ENCODE measurements around the gene SLIT3.

Gene SLIT3

DNA sequence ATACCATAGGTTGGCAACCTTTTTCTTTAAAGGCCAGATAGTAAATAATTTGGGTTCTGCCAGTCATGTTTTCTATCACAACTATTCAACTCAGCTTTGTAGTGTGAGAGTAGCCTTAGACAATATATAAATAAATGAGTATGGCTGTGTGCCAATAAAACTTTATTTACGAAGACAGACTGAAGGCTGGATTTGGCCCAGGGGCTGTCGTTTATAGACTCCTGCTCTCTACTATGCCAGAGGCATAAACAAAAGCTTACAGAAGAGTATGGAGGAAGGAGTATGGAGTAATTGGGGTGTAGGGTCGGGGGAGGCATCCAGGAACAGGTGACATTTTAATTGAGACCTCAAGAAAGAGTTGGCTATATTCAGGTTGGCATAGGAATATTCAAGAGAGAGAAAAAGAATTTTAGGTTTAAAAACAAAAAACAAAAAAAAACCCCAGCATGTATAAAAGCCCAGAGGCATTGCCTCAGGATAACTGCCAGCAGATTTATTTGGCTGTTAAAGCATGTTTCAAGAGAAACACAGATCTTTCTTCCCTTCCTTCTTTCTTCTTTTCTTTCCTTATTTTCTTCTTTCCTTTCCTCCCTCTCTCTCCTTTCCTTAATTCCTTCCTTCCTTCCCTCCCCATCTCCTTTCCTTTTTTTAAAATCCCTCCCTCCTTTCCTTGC is 39.9 kb downstream of the SLIT3 start:
- no peak for DNase-seq

DNA sequence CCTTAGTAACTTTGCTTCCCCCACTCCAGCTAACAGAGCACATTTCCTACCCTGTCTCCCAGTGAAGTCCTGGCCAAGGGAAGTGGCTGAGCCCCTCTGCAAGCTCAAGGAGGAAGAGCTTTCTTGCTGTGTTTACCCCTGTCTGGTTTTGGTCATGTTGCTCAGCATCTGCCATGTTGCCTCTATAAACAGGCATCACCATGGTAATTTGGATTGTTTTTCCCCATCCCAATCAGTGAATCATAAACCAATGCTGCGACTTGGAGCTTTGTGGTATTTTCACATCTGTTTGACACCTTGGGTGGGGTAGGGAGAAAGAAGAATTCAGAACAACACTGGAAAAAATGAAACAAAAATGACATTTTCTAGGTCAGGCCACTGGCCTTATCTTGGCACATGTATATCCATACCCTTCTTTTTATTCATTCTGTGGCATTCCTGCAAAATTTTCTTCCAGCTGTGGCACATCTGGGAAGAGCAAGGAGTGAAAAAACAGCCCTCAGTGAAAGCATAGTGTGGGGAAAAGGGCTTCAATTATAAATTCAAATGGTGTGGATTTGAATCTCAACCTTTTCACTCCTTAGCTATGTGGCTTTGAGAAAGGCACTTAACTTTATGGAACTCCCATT is 42.5 kb downstream of the SLIT3 start:
- DNase-seq, result no peak

DNA sequence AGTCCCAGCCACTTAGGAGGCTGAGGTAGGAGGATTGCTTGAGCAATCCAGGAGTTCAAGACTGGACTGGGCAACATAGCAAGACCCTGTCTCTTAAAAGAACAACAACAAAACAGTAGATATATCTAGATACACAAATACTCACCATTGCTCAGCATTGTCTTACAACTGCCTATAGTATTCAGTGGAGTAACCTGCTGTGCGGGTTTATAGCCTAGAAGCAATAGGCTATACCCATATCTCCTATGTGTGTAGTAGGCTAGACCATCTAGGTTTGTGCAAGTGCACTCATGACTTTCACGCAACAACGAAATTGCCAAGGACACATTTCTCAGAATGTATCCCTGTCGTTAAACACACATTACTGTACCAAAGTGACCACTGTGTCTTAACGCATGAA is 44.7 kb downstream of the SLIT3 start:
- DNase-seq, result no peak

DNA sequence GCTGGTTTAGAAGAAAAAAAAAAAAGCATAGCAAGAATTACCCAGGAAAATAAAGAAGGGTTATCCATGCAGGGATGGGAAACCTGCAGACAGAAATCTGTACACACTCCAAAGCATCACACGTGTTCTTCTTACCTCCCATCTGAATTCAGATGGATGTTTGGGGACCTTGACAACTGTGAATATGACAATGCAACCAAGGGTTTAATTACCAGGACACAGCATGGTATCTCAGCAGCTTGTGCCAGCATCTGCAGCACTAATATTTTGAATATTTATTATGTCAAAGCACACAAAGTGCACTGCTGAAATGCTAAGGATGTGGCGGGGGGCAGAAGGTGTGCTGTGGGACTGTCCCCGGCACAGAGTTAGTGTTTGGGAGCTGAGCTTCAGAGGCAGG is 47.9 kb downstream of the SLIT3 start:
- no peak for DNase-seq

DNA sequence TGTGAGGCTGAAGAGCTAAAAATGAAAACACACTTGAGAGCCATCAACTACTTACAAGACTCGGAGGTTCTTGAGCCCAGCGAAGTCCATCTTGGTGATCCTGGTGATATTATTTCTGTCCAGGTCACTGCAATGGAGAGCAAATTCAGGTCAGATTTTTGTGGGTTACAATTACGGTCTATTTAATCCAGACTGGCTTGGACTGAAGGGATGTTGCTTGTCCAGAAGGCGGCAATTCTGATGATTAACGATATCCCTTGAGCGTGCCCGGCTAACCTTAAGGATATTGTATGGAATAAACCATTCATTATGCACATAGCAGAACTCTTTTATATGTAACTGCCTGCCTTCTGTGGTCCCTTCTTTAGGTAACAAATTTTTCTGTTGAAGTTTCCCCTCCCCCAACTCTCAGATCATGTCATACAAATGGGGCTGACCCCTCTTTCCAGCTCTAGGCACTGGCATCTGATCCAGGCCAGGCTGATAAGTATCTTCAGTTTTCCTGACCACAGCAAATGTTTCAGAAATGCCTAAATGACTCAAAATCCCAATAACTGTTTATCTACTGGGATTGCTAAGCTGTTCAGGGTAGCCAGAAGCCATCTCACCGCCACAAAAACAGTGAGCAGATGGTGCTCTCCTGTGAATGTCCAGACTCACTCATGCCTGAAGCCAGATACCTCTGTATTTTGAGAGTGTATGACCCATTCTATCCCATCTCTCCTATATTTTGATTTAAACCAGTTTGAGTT is 49.4 kb downstream of the SLIT3 start:
- DNase-seq, result no peak

DNA sequence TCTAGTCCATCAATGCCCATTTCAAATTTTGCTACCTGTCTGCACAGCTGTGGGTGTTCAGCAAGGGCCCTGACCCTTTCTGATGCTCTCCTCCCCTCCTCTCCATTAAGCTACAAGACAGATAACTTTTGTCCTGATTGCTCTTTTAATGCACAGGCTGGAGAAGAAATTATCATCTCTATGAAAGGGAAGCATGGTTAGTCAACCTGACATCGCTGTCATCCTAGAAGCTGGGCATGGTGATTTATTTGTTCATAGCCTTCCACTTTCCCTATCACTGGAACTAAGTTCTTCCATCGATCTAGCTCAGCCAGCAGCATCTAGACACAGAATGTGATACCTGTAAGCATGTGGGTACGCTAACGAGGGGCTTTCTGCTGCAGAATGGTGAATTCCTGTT is 50.1 kb downstream of the SLIT3 start:
- no peak for DNase-seq

DNA sequence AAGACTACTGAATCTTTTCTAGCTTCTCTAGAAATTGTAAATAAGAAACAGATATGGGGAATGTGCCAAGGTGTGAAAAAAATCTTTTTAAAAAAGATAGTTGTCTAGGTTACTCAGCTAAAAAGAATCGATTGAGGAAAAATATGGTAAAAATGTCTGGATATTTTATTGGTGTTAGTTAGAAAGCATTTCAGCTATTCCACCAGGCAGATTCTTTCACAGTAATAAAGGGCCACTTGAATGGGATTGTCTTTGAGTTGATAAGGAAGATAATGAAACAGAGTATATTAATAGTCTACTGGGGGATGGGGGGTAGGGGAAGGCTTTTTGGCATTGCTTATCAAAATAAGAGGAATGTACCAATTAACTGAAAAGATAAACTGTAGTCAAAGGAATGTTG is 51.9 kb downstream of the SLIT3 start:
- no peak for DNase-seq

DNA sequence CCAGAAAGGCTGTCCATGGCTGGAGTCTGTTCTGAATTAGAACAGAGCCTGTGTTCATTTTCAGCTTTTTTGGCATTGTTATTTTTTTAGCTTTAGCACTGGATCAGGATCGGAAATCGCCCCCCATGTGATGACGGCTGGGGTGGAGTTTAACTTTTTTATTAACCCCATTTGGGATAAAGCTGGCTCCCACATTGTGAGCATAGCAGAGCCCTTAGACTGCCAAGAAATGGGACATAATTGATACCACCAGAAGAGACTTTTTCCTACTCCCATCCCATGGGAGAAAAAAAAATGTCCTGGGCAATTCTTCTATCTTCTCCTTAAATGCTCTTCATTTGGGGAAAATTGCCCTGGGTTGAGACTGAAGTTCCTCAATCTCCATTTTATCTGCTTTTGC is 52.4 kb downstream of the SLIT3 start:
- no peak for DNase-seq

DNA sequence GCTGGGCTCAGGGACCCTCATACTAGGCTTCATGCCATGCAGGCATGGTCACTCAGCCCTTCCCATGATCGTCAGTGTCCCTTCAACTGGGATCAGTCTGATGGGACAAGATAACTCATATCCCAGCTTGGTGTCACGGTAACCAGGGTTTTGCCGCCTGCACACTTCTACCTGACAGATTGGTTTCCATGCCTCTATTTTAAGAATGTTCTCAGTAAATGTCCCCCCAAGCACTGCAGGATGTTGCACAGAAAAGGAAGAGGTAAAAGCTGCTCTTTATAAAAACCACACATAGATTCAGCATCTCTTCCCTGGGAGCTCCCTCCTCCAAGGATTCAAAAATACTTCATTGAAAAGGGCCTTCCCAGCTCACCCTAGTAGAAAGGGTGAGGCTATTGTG is 56.1 kb downstream of the SLIT3 start:
- no peak for DNase-seq

DNA sequence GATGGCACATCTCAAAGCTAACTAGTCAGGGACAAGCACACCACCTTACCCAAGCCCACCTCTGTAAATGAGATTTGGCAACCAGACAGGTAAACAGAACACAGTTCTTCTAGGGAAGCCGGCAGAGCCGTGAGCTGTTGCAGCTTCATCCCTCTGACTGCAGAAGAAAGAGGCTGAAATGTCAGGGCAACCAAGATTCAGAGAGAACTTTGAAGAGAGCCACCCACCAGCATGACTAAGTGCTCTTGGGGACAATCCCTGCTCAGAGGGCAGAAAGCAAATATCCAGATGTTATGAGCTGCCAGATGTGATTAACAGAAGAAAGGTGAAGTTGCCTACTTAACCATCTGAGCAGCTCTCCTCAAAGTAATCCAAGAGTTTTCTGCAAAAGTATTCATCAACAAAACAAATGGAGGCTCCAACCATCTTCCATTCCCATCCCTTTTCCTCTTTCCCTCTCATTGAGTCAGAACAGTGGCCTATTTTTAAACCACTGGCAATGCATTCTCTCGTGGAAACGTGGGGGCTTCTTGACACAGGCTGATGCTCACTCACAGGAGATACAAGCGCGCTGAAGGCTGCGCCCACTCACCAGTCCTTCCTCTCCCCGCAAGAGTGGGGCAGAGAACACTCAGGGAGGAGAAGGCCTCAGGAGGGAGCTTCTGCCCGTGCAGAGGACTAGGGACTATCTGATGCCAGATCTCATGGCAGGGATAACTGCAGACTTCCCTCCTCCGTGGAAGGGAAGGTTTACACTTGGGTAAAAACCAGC is 57.1 kb downstream of the SLIT3 start:
- DNase-seq, result no peak

DNA sequence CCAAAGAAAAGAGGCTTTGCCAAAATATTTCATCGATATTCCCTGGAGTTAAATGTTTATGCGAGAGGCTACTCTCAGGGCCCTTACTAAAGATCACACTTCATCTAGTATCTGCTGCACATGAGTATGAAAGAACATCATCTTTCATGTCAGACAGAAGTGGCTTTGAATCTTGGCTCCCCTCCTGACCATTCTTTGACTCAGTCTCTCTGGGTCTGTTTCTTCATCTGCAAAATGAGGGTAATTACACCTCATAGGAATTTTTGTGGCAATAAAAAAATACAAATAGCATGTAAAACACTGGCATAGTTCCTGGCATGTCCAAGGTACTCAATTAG is 58.1 kb downstream of the SLIT3 start:
- DNase-seq, result no peak

DNA sequence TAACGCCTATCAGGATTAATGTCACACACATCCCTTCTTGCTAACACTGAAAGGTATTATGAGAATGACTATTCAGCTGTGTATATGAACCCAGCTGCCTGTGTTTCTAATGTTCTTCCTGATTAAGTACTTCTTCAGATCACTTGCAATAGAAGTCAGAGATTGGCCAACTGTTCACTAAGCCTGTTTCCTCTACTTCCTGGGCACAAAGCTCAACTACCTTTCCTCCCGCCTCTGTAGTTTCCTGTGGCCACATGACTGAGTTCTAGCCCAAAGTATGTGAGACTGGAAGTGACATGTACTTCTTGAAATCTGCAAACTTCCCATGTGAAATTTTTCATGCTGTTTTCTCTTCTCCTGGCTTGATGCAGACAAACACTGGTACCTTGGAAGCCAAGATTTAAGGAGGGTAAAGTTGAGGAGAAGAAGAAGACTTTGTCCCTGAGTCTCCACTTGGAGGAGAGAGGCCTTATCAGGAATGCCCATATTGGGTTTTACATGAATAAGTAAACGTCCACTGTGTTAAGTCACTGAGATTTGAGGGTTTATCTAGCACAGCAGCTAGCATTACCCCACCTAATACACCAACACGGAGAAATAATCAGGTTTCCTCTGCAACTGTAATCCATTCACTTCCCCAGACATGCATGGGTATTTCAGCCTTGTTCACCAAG is 58.6 kb downstream of the SLIT3 start:
- no peak for DNase-seq

DNA sequence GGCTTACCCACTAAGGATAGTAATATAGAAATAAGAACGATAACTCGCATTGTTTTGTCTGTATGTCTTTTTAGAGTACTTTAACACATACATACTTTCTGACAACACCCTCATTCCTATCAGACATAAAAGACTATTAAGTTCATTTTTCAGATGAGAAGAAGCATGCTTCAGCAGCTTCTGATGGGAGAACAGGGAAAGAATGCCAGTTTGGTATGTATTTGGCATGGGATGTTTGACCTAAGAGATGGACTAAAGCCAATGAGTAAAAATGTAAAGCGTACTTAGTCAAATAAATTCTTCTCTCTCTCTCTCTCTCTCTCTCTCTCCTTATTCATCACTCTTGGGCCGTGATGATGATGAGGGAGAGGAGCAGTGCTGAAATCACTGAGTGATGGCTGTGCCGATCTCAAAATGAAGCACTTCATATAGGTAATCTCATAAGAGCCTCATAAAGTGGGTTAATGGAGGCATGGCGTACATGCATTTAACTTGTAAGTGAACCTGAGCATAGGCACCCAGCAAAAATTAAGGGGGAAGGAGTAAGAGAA is 71.5 kb downstream of the SLIT3 start:
- no peak for DNase-seq

DNA sequence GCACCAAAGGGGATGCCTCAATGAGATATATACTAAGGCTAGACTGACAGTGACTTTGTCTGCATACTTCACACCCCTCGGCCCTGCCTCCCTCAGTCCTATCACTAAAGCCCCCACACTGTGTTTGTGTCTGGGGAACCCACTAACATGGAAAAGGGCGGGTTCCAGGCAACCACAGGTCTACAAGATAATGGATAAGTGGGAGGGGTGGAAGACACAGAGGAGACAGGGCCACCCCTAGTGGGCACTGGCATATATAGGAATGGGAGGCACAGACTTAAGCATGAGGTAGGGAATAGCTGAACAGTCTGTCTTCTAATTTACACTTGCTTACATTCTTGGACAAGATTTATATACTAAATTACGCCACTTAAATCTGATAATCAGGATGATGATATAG is 74.0 kb downstream of the SLIT3 start:
- DNase-seq, result no peak

DNA sequence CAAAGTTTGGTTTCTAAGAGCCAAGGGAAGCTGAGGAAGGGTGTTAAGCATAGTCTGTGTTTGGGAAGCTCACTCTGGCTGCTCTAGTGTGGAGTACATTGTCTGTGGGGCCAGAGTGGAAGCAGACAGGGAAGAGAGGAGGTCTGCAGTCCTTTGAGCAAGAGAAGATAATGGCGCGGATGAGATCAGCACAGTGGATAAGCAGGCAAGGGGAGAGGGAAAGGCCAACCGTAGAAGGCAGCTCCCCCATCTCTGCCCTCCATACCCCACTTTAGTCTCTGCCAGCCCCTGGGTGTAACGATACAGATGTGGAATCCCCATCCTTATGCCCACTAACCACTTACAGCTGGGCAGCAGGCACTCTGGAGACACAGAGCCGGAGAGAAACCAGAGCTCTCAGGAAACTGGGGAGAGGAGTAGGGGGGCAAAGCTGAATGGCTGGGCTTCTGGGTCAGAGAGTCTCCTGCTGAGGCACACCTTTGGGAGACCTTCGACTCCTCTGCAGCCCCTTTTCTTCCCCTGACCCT is 75.0 kb downstream of the SLIT3 start:
- DNase-seq, result no peak

DNA sequence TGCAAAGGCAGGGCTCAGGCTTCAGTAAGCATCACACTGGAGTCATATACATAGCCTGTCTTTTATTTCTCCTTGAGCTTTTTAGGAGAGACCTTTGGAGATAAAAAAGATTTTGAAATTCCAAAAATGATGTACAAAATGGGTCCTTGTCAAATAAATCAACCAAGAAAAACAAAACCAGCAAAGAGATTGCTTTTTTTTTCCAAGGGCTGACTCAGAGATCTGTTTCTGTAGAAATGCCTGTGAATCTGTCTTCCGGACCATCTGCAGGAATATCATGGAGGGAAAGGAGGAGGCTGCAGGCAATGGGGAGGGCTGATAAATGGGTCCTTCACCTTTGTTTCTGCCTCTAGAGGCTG is 77.4 kb downstream of the SLIT3 start:
- DNase-seq, result no peak

DNA sequence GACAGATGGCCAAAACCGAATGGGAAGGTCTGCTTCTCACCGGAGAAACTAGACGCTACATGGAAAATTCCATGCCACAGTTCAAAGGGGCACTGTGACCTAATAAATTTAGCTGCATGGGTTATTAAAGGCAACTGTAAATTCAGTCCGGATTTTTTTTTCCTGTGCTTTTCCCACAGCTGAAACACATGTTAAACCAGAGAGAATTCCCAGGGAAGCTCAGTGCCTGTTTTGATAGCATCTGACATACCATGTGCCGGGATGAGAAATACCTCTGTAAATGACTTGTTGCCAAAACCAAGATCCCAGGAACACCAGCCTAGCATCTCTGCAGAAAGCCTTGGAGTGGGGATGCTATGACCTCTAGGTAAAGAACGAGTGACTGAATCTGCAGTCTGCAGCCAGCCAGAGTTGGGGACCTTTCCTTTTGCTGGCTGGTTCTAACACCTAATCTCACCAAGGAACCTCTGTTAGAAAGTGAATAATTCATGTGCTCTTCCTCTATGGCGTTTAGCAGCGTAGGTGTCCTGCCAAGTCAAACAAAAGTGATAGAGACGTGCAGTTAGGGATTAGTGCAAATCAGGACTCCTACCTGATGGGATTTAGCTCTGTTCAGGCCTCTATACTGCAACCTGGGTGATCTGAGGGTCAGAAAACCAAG is 77.9 kb downstream of the SLIT3 start:
- DNase-seq, result no peak

DNA sequence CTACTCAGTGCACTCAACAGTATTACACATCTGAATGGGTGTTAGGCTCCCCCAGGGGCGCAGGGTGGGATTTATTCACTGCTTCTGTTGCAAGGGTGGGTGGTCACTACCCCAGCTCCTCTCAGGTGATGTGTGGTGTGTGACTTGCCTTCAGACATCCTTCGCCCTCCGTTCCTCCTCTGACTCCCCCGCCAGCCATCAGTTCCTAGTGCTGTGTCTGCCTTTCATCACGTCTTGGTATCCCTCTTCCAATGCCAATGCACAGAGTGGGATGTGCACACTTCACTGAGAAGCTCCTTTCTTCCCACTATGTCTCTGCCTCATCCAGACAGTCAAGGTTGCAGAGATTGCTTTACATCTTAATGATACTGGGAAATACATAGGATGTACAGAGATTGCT is 79.4 kb downstream of the SLIT3 start:
- no peak for DNase-seq

DNA sequence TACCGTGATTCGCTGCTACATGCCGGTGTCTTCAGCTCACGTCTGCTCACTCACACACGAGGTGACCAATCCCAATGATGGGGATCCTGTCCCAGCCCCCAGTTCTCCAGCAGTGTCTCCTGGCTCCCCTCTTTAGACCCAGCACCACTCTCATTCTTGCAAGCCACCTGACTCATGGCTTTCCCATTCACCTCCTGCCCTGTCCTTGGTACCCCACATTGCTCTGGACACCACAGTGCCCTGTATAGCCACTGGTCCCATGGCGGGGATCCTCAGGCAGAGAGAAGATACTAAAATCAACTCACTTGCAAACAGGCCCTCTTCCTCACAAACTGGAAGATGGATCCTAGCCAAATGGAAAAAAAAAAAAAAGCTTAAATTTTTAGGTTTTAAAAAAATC is 81.0 kb downstream of the SLIT3 start:
- DNase-seq, result no peak

DNA sequence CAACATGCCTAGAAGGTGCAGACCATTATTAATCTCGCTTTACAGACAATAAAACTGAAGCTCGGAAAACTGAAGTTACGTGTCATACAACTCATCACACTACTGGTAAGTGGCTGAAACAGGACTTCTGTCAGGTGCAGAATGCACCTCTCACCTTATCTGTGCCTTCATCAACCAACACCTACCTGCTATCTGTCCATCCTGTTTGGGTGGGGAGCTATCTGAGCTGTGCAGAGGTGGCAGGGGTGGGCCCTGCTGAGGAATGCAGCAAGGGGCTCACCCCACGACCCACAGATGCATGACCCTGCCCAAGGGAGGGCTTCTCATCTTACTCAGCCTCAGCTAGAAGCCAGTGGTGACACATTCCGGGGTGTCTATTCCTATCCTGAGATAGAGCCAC is 81.6 kb downstream of the SLIT3 start:
- DNase-seq, result no peak

DNA sequence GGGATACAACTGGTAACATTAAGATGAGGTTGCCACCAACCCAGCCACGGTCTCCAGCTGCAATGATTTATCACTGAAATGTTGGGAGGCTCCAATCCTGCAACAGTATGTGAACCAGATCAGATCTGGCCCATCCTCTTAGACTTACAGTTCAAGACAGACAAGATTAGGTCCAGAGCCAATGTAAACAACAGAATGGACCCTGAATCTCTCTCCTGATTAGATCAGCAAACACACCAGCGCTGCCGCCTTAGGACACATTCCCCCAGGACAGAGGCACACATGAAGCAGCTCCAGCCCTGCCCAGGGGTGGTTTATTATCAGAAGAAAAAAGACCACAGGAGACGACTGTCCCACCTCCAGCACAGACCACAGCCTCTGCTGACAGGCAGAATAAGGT is 82.1 kb downstream of the SLIT3 start:
- no peak for DNase-seq

DNA sequence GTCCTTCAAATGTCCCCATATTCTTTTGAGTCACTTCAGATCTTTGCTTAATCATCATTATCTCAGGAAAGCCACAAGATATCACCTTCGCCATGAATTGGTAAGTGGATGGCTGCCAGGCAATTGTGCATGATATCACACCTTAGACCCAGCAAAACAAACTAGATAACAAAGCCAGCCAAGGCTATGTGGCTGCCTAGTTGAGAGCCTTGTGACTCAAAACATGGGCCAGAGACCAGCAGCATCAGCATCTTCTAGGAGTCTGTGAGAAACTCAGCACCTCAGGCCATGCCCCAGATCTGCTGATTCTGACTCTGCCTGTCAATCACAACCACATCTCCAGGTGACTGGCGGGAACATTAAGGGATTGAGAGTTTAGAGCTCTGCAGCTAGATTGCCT is 82.8 kb downstream of the SLIT3 start:
- no peak for DNase-seq
